ENCODE results near the gene OCSTAMP.

The OCSTAMP gene

GRCh38 chr20:46494077-46494476, 56.4 kb downstream of the OCSTAMP start:
- DNase-seq (ENCODE audit: extremely low read depth, low read depth) = no peak
- no peak for TF ChIP-seq CTCF (IDR thresholded peaks at IDR 0.05; ENCODE audit: low read depth, low read length)

GRCh38 chr20:46491354-46491753, 59.1 kb downstream of the OCSTAMP start:
- no peak for DNase-seq (ENCODE audit: extremely low read depth, low read depth)
- no peak for TF ChIP-seq CTCF (IDR thresholded peaks at IDR 0.05; ENCODE audit: low read depth, low read length)

Measured in AG09319 (cell line).